Activated T-helper 9 cell treated with anti-CD3 and anti-CD28 coated beads, Interleukin-2, amount 50 U/mL, for 16 hours (primary cell): Measurements from ENCODE around the gene ALK.

ENCODE experiments used
- DNase-seq: peaks from one replicate; pipeline ENCODE4 v3.0.0-alpha.2; 2020; ENCODE audit warnings: low read depth

The ALK gene

GRCh38 chr2:29314816-29315571, 606.4 kb downstream of the ALK start:
- DNase-seq = peak; percentile 27

- DNase-seq = no peak
These were observed 609.9 kb downstream of the ALK start for GRCh38 chr2:29311458-29311857.

- DNase-seq = no peak
These were observed 610.6 kb downstream of the ALK start for GRCh38 chr2:29310650-29311348.

DNA sequence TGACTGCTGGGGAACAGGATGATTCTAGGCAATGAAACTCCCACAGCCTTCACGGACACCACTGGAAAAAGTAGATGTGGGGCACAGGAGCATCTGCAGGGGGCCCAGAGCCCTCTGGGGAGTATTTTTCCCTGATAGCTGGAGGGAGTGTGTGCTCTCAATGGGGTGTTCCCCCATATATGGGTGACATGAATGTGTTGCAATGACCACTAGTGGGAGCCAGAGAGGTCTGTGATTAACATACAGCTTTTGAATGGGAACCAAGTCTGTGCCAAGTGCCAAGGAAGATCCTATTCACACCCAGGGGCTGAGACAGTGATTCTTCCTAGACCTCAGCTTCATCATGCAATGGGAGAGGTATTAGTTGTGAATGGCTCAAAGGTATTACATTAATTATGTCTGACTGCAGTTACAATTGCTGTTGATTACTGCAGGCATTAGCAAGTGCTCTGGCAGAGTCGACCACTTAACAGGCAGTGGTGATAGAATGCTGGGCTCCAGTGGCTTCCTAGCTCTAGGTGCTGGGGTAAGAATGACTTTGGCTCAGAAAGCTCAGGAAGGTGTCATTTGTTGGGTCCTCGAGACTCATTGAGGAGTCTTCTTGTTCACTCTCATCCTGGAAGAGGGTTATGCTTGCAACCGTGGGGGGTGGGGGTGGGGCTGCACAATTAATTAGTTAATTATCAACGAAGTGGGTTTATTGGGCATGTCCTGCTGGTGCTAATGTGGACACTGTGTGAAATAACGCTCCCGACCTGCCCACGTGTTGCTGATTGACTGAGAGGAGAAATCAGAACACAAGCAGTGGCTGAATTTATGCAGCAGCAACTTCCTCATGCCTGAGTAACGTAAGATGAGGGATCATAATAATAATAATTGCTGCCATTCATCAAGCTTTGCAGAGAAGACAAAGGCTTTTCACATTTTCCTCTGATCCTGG, 612.0 kb downstream of the ALK start:
- DNase-seq = peak; percentile 3

DNA sequence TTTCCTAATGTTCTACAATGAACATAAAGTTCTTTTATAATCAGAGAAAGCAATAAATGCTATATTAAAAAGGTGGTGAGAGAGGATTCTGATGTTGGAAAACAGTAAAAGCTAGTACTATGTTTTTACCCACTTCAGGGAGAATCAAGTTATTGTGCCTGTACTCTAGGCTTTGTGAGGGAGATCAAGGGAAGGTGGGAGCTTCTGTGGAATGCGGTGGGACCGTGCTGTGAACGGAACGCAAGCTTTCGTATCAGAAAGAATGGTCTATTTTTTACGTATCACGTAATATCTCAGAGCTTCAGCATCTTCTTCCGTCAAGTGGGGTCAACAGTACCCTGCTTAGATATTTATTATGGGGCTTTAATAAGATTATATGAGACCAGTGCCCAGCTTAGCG, 613.0 kb downstream of the ALK start:
- no peak for DNase-seq

DNA sequence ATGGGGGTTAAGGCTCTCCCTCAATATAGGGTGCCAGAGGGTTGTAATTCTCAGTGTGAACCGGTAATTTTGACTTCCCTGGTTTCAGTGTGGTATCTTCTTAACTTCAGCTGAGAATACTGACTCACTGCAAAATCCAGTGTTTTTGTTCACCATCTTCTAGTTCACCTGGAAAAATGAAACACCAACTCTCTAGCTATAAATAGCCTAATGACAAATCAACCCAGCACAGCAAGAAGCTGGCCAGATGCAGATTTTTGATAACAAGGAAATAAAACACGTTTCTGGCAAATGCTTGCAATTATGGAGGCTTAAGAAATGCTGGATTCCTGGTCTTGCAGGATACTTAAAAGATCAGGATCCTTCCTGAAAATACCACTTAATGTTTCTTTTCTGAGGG, 613.9 kb downstream of the ALK start:
- no peak for DNase-seq

DNA sequence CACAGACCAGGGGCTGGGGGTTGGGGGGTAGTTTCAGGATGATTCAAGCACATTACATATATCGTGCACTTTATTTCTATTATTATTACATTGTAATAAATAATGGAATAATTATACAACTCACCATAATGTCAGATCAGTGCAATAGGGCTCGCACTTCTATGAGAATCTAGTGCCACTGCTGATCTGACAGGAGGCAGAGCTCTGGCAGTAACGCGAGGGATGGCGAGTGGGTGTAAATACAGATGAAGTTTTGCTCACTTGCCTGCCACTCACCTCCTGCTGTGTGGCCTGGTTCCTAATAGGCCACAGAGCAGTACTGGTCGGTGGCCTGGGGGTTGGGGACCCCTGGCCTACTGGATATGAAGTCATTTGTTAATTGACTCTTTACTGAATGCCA, 615.6 kb downstream of the ALK start:
- no peak for DNase-seq

DNA sequence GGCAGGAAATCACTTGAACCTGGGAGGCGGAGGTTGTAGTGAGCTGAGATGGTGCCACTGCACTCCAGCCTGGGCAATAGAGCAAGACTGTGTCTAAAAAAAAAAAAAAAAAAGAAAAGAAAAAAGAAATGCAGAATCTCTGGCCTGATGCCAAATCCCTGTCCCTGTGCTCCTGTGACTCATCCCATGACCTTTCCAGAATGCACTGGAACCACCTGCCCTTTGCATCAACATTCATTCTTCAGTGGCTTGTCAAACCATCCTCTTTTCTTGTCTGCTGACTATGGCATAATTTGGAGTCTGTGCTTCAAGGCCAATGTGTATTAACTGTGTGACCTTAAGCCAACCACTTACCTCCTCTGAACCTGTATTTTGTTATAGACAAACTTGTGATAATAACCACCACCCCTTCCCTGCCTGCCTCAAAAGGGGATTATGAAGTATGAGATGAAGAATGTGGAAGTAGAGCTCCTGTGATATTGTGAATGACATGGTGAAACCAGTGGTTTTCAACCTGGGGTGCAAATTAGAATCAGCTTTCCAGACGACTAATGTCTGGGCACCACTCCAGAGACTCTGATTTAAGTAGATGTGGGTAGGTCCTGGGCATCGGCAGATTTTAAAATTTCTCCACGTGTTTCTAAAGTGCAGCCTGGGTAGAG, 616.9 kb downstream of the ALK start:
- no peak for DNase-seq

GRCh38 chr2:29296585-29296984, 624.8 kb downstream of the ALK start:
- no peak for DNase-seq

GRCh38 chr2:29295845-29296244, 625.5 kb downstream of the ALK start:
- DNase-seq = no peak

DNA sequence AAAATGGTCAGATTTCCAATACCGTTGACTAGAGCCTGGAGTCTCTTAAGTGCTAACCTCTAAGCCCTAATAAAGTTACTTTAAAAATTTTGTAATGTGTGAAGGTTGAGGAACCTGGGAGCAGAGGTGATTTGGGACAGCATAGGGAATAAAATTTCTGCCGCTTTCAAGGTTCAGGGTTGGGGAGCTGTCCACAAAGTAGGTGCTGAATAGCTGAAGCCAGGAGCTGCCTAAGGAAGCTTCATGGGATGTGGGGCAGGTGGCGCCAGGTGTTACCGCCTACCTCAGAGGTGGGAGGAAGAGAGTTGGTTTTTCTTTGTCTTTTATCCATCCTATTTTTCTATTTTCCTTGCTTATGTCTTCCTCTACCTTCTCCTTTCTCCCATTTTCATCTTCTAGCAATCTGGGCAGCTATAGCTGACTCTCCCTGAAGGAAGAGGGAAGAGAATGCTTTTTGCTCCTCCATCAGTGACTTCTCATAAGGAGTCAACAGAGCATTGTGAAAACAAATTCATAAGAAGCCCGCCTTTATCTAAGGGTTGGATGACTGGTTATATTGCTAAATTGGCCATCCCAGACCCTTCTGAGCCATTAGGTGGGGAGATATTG, 627.5 kb downstream of the ALK start:
- no peak for DNase-seq

DNA sequence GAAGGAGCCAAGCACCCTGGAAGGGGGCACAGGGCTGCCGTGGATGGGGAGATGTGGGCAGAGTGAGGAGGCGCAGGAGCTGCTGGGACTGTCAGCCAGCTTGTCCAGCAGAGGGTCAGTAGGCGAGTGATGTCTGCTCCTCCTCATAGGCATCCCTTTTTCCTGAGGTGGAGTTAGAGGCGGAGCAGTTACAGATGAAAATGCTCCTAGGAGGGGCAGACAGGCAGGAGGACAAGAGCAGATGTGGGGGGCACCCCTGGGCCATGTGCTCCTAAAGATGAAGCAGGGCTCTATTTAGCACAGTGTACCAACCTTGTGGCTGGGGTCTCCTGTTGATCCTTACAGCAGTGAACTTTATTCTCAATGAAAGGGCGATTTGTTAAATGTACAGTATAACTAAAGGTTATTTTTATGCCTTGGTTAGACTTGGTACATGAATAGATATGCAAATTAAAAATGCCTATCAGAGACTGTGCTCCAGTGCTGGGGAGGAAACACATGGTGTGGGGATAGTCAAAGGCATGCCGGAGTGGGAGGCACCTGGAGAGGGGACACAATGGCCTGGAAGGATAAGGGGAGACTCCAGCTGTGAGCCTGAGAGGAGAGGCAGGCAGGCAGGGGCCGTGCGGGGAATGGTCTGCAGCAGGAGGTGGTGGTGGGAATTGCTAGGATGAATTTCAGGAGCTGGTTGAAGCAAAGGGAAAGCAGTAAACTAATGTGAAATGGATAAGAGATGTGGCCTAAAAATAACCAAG, 630.9 kb downstream of the ALK start:
- no peak for DNase-seq

- no peak for DNase-seq
These were observed 636.7 kb downstream of the ALK start for GRCh38 chr2:29284671-29285070.

- no peak for DNase-seq
These were observed 639.5 kb downstream of the ALK start for GRCh38 chr2:29281916-29282247.

GRCh38 chr2:29281086-29281915, 640.1 kb downstream of the ALK start:
- no peak for DNase-seq

DNA sequence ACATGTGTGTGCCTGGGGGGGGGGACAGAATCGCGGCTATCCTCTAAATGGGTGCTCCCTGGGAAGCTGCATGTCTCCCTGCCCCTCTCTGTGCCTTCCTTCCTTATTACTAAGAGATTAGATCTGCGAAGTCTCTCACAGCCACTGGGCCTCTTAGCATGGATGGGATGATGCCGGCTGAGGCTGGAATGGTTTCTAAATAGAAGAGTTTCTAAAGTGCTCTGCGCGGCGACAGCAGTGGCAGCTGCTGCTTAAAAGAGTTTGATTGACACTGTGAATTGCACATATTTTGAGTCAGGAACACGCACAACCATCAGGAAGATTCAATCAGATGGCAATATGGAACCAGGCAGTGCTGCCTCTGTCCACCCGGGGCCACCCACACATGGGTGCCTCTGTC, 642.4 kb downstream of the ALK start:
- no peak for DNase-seq

- DNase-seq = no peak
These were observed 645.2 kb downstream of the ALK start for GRCh38 chr2:29276151-29276550.

GRCh38 chr2:29275186-29275585, 646.2 kb downstream of the ALK start:
- no peak for DNase-seq

- no peak for DNase-seq
These were observed 647.4 kb downstream of the ALK start for GRCh38 chr2:29273685-29274611.
